Cardiac fibroblast (primary cell): ENCODE measurements around the gene KCNJ10.

Experiments
- DNase-seq, 2 donors: peaks; one replicate each; pipeline versions ENCODE4 v3.0.0 to v3.0.0-alpha.2; 2010; ENCODE audit warnings: low read depth in 2 of 2
- H3K4me3 ChIP-seq, 2 donors: replicated peaks in 1 of 2; 1 replicate in 1 of 2; 2 replicates in 1 of 2; pipeline ENCODE4 v1.5.1; 2011; ENCODE audit warnings: low read depth in 2 of 2, low read length in 2 of 2, mild to moderate bottlenecking in 2 of 2, moderate library complexity in 1 of 2
- CTCF ChIP-seq: IDR thresholded peaks from one replicate; pipeline ENCODE4 v1.5.1; 2011; ENCODE audit warnings: low read depth, mild to moderate bottlenecking, low read length, inconsistent platforms

Gene KCNJ10

GRCh38 chr1:160078512-160079195 lies 8.7 kb upstream of the KCNJ10 start:
- no peak overlapping the region for H3K4me3 ChIP-seq
- DNase-seq = peak; percentile 32 to 46
- peak; percentile 88 for TF ChIP-seq CTCF

GRCh38 chr1:160077486-160077885 lies 7.5 kb upstream of the KCNJ10 start:
- no peak for DNase-seq
- no peak for TF ChIP-seq CTCF
- H3K4me3 ChIP-seq = no peak overlapping the region

GRCh38 chr1:160076295-160076694 lies 6.3 kb upstream of the KCNJ10 start:
- no peak for DNase-seq
- no peak for TF ChIP-seq CTCF
- no peak overlapping the region for H3K4me3 ChIP-seq

- no peak overlapping the region for H3K4me3 ChIP-seq
- no peak for DNase-seq
- no peak for TF ChIP-seq CTCF
Observed at GRCh38 chr1:160075836-160076235, 5.9 kb upstream of the KCNJ10 start.

GRCh38 chr1:160074865-160075264 lies 4.9 kb upstream of the KCNJ10 start:
- no peak for TF ChIP-seq CTCF
- no peak for DNase-seq

GRCh38 chr1:160071289-160071688 lies 1.3 kb upstream of the KCNJ10 start:
- TF ChIP-seq CTCF = no peak
- H3K4me3 ChIP-seq = no peak overlapping the region
- no peak for DNase-seq

More at GRCh38 chr1:160074865-160075264, 4.9 kb upstream of the KCNJ10 start:
- no peak overlapping the region for H3K4me3 ChIP-seq
